ENCODE measurements around the gene TRIM2. TPM values are rescaled to one million over a fixed set of nuclear protein-coding genes. Genes with fewer than 3 reads are reported as not detected.

The TRIM2 gene
- total RNA-seq, 1 experiment from 2014 or later = 87.0 TPM

DNA sequence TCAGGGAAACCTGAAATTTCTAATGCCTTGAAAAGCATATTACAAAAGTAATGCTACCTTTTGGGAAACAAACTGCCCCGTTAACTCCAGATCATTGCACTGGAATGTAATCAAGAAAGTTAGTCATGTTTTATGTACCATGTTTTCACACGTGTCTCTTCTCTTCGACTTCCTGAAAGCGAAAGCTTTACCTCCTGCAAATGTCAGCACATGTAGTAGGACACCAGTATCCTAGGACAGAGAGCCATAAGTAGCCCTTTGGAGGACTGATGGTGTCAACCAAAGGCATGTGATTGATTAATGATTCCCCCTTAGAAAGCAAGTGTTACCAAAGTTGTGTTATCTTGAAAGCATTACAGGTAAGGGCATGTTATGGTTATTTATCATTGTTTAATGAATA is 131.4 kb downstream of the TRIM2 start:
- DNase-seq = no peak
- H4K20me1 ChIP-seq (ENCODE audit: insufficient read depth) = no peaks in the 10 kb centered on the region
- no peak overlapping the region for H3K4me3 ChIP-seq
- no peaks in the 10 kb centered on the region for H3K36me3 ChIP-seq (ENCODE audit: low read depth)
- H3K4me2 ChIP-seq = no peak overlapping the region
- BruUV-seq (replicated peaks) = no TSS peak
- POLR2A ChIA-PET (ENCODE audit: unreplicated experiment) = no interaction called here
- no peaks in the 10 kb centered on the region for H3K9me2 ChIP-seq (ENCODE audit: insufficient read depth)
- intact Hi-C loops (cut with micrococcal nuclease; ENCODE audit: unreplicated experiment) = no loop called here
- no peaks in the 10 kb centered on the region for H3K4me1 ChIP-seq (replicated peaks; ENCODE audit: insufficient read depth)
- CTCF ChIA-PET = no interaction called here
- no peak overlapping the region for H2AFZ ChIP-seq
- no peak for TF ChIP-seq EZH2 (IDR thresholded peaks at IDR 0.05; ENCODE audit: low read depth)
- TF ChIP-seq, protein P1, sequence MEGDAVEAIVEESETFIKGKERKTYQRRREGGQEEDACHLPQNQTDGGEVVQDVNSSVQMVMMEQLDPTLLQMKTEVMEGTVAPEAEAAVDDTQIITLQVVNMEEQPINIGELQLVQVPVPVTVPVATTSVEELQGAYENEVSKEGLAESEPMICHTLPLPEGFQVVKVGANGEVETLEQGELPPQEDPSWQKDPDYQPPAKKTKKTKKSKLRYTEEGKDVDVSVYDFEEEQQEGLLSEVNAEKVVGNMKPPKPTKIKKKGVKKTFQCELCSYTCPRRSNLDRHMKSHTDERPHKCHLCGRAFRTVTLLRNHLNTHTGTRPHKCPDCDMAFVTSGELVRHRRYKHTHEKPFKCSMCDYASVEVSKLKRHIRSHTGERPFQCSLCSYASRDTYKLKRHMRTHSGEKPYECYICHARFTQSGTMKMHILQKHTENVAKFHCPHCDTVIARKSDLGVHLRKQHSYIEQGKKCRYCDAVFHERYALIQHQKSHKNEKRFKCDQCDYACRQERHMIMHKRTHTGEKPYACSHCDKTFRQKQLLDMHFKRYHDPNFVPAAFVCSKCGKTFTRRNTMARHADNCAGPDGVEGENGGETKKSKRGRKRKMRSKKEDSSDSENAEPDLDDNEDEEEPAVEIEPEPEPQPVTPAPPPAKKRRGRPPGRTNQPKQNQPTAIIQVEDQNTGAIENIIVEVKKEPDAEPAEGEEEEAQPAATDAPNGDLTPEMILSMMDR (conservative IDR thresholded peaks at IDR 0.05) = no peak
- no peak overlapping the region for H3K27ac ChIP-seq
- H3F3A ChIP-seq (ENCODE audit: insufficient read depth, low read depth) = no peaks in the 10 kb centered on the region
- H3K79me2 ChIP-seq (ENCODE audit: low read depth) = no peaks in the 10 kb centered on the region
- no peaks in the 10 kb centered on the region for H3K27me3 ChIP-seq (ENCODE audit: insufficient read depth, low read depth)
- H3K9me3 ChIP-seq (ENCODE audit: insufficient read depth, low read depth) = no peaks in the 10 kb centered on the region

DNA sequence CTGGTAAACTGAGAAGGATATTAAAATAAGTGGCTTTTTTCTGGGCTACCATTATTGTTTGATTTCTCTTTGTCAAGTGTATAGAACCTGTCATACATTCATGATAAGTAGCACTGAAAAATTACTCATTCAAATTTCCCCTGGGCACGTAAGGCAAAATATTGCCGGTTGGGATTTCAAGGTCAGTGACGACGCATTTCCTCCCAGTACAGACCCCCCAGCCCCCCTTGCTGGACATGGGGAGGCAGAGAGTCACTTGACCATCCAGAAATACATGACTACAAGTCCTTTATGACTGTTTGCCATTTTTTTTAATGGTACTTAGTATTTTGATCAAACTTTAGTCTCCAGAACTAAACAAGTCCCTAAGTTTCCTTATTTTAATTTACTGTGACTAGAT is 133.4 kb downstream of the TRIM2 start:
- H3K4me1 ChIP-seq (replicated peaks; ENCODE audit: insufficient read depth) = peaks cover 9% of the 10 kb centered on the region
- H3F3A ChIP-seq (ENCODE audit: insufficient read depth, low read depth) = peaks cover 8% of the 10 kb centered on the region; the same call in 1 of the 2 replicates
- CTCF ChIA-PET = no interaction called here
- POLR2A ChIA-PET (ENCODE audit: unreplicated experiment) = no interaction called here
- BruUV-seq (replicated peaks) = no TSS peak
- no peaks in the 10 kb centered on the region for H3K9me2 ChIP-seq (ENCODE audit: insufficient read depth)
- H3K27ac ChIP-seq = no peak overlapping the region
- H4K20me1 ChIP-seq (ENCODE audit: insufficient read depth) = no peaks in the 10 kb centered on the region
- H3K36me3 ChIP-seq (ENCODE audit: low read depth) = no peaks in the 10 kb centered on the region
- no peak overlapping the region for H2AFZ ChIP-seq
- H3K4me2 ChIP-seq = no peak overlapping the region
- no peaks in the 10 kb centered on the region for H3K79me2 ChIP-seq (ENCODE audit: low read depth)
- H3K9me3 ChIP-seq (ENCODE audit: insufficient read depth, low read depth) = no peaks in the 10 kb centered on the region
- DNase-seq = no peak
- no peak overlapping the region for H3K4me3 ChIP-seq
- intact Hi-C loops (cut with micrococcal nuclease; ENCODE audit: unreplicated experiment) = no loop called here
- no peak for TF ChIP-seq EZH2 (IDR thresholded peaks at IDR 0.05; ENCODE audit: low read depth)
- TF ChIP-seq, protein P1 (conservative IDR thresholded peaks at IDR 0.05) = no peak
- no peaks in the 10 kb centered on the region for H3K27me3 ChIP-seq (ENCODE audit: insufficient read depth, low read depth)

DNA sequence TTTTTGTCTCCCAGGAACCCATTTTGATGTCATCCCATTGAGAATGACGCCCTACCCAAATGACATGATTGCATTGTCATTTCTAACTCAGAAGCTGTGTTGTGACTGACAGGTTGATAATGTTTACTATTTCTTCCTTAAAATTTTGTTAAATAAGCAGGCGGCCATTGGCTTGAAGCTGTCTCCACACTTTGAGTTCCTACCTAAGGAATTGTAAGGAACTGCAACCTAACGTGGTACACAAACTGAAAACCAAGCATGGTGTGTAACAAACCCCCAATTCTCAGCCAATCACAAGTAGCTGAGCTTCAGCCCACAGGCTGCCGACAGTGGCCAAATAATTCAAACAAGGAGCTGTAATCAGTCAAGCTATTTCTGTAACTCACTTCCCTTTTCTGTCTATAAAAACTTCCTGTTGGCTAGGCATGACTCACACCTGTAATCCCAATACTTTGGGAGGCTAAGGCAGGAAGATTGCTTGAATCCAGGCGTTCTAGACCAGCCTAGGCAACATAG is 137.4 kb downstream of the TRIM2 start:
- ChIA-PET POLR2A (ENCODE audit: unreplicated experiment) (interaction anchor here (0.6 kb wide), 1 partner anchor 40 kb away, joined by 7 read pairs; no protein-coding TSS in a partner anchor), CTCF (interaction anchor here (0.9 to 1.0 kb wide), 2 partner anchors 145 to 199 kb away, joined by 3 read pairs; no protein-coding TSS in a partner anchor)
- no peak overlapping the region for H3K4me3 ChIP-seq
- H3K27ac ChIP-seq = no peak overlapping the region
- H3K27me3 ChIP-seq (ENCODE audit: insufficient read depth, low read depth) = no peaks in the 10 kb centered on the region
- no peak overlapping the region for H2AFZ ChIP-seq
- 0 out of 2 replicates have a peak overlapping the region, but pooled peaks have one; percentile 19 for H3K4me2 ChIP-seq
- H3K4me1 ChIP-seq (replicated peaks; ENCODE audit: insufficient read depth) = peaks cover 17% of the 10 kb centered on the region
- no peaks in the 10 kb centered on the region for H3K9me3 ChIP-seq (ENCODE audit: insufficient read depth, low read depth)
- TF ChIP-seq, protein P1 (conservative IDR thresholded peaks at IDR 0.05) = no peak
- no peak for TF ChIP-seq EZH2 (IDR thresholded peaks at IDR 0.05; ENCODE audit: low read depth)
- no peaks in the 10 kb centered on the region for H3K9me2 ChIP-seq (ENCODE audit: insufficient read depth)
- no peaks in the 10 kb centered on the region for H3K36me3 ChIP-seq (ENCODE audit: low read depth)
- intact Hi-C loops (cut with micrococcal nuclease; ENCODE audit: unreplicated experiment) = loop anchor here (10.0 kb wide), 1 partner anchor 303 kb away; no protein-coding TSS in a partner anchor
- no TSS peak for BruUV-seq (replicated peaks)
- peaks cover 10% of the 10 kb centered on the region; the same call in 1 of the 2 replicates for H3F3A ChIP-seq (ENCODE audit: insufficient read depth, low read depth)
- no peaks in the 10 kb centered on the region for H4K20me1 ChIP-seq (ENCODE audit: insufficient read depth)
- DNase-seq = peak; percentile 2 to 40
- peaks cover 15% of the 10 kb centered on the region for H3K79me2 ChIP-seq (ENCODE audit: low read depth)

Measured in PC-9 (cell line).